H1 (cell line): Measurements from ENCODE around the gene UBASH3B. TPM values are rescaled to one million over a fixed set of nuclear protein-coding genes. Genes with fewer than 3 reads are reported as not detected.

Experiments
- CEBPB ChIP-seq: IDR thresholded peaks from 2 replicates; pipeline ENCODE4 v1.6.1; 2012; ENCODE audit warnings: low read depth, low read length
- CHD7 ChIP-seq: fragments of 300-600 bp; sonication (generic); IDR thresholded peaks from 2 replicates; pipeline ENCODE4 v1.7.1; 2012; ENCODE audit warnings: low read length, moderate library complexity, mild to moderate bottlenecking, inconsistent platforms; ENCODE audit not compliant: insufficient replicate concordance
- EP300 ChIP-seq, 2 experiments: IDR thresholded peaks; 1 replicate in 1 of 2; 2 replicates in 1 of 2; pipeline ENCODE4 v1.6.1; 2011 to 2012; ENCODE audit warnings: low read depth in 2 of 2, low read length in 2 of 2, mild to moderate bottlenecking in 2 of 2, borderline replicate concordance in 1 of 2, inconsistent platforms in 1 of 2, moderate library complexity in 1 of 2
- GABPA ChIP-seq: IDR thresholded peaks from 2 replicates; pipeline ENCODE4 v1.6.1; 2011; ENCODE audit warnings: mild to moderate bottlenecking, low read length, moderate library complexity, borderline replicate concordance; ENCODE audit not compliant: insufficient read depth
- NANOG ChIP-seq: IDR thresholded peaks from 2 replicates; pipeline ENCODE4 v1.6.1; 2011; ENCODE audit warnings: low read length, low read depth, mild to moderate bottlenecking, inconsistent platforms; ENCODE audit not compliant: insufficient read depth, poor library complexity, severe bottlenecking
- TAF7 ChIP-seq: optimal IDR thresholded peaks from 2 replicates; pipeline ENCODE3; 2011; ENCODE audit warnings: low read depth, mild to moderate bottlenecking, inconsistent platforms, low read length, moderate library complexity, borderline replicate concordance
- polyA plus RNA-seq, 7 experiments: library from polyadenylated mRNA; depleted of rRNA in 3 of 7; stranded (reverse) in 5 of 7; unstranded in 2 of 7; fragments of >200 nt in 5 of 7; fragments of 200-250 nt in 2 of 7; gene quantifications; 1 replicate in 5 of 7; 2 replicates in 1 of 7; 4 replicates in 1 of 7; pipeline versions ENCODE4 v1.2.1 to v1.2.3, GENCODE V29; 2011 to 2013; ENCODE audit warnings: missing spikeins in 2 of 7, mixed read lengths in 2 of 7
- total RNA-seq: library from RNA; stranded (reverse); fragmentation: NEBNext Ultra II Directional; extraction: Animal tissue kit (Norgen Biotek cat#: 25700); gene quantifications from 2 replicates; pipeline ENCODE4 v1.2.1, GENCODE V29; 2021

The UBASH3B gene
- total and polyA plus RNA-seq, 2 of the 8 experiments (the other 6 are each of a cell fraction or from before 2014, with no cell fraction given), result 7.5 to 9.5 TPM

- TF ChIP-seq CHD7 (no peak), NANOG (no peak), EP300 (IDR thresholded peaks at IDR 0.05; ENCODE audit: borderline replicate concordance in 1 of 2, low read depth in 2 of 2, low read length in 2 of 2) (no peak), GABPA (no peak), CEBPB (no peak), TAF7 (no peak)
Observed at GRCh38 chr11:122728561-122728960, 73.0 kb downstream of the UBASH3B start (continued).
